Stimulated activated CD8-positive, alpha-beta memory T cell treated with anti-CD3 and anti-CD28 coated beads, Interleukin-4, amount 100 ng/mL, for 1 hour (primary cell): ENCODE results near the gene CFTR.

Experiments
- DNase-seq, 2 donors: peaks; one replicate each; pipeline ENCODE4 v3.0.0-alpha.2; 2020; ENCODE audit warnings: low read depth in 2 of 2, low spot score in 1 of 2

CFTR gene

DNA sequence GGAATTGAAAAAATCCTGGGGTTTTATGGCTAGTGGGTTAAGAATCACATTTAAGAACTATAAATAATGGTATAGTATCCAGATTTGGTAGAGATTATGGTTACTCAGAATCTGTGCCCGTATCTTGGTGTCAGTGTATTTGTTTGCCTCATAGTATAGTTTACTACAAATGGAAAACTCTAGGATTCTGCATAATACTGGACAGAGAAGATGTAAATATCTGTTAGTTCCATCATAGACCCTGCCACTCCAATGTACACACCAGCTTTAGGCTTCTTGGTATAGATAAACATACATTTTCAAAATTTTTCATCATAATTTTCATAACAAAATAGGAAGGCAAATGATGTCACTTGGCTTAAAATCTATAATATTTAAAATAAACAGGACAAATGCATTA lies 108.1 kb downstream of the CFTR start:
- DNase-seq = no peak

DNA sequence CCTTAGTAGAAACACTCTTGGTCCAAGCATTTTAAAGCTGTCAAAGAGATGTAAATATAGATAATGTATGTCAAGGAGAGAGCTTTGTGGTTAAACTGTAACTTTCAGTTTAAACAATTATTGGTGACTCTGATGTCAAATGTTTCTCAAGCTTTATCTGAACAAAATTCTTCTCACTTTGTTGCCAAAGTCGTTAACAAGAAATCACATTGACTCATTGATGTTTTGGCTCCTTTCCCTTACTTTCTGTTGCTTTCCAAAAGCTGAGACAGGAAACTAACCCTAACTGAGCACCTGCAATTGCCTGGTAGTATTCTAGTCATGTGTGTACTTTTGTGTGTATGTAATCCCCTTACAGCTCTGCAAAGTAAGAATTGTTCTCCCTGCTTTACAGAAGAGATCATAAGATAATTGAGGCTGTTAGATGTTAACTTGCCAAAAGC lies 108.5 kb downstream of the CFTR start:
- no peak for DNase-seq

DNA sequence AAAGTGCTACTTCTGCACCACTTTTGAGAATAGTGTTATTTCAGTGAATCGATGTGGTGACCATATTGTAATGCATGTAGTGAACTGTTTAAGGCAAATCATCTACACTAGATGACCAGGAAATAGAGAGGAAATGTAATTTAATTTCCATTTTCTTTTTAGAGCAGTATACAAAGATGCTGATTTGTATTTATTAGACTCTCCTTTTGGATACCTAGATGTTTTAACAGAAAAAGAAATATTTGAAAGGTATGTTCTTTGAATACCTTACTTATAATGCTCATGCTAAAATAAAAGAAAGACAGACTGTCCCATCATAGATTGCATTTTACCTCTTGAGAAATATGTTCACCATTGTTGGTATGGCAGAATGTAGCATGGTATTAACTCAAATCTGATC lies 110.4 kb downstream of the CFTR start:
- no peak for DNase-seq

DNA sequence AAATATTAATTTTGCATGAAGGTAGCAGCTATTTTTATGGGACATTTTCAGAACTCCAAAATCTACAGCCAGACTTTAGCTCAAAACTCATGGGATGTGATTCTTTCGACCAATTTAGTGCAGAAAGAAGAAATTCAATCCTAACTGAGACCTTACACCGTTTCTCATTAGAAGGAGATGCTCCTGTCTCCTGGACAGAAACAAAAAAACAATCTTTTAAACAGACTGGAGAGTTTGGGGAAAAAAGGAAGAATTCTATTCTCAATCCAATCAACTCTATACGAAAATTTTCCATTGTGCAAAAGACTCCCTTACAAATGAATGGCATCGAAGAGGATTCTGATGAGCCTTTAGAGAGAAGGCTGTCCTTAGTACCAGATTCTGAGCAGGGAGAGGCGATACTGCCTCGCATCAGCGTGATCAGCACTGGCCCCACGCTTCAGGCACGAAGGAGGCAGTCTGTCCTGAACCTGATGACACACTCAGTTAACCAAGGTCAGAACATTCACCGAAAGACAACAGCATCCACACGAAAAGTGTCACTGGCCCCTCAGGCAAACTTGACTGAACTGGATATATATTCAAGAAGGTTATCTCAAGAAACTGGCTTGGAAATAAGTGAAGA lies 112.3 kb downstream of the CFTR start:
- DNase-seq = no peak

DNA sequence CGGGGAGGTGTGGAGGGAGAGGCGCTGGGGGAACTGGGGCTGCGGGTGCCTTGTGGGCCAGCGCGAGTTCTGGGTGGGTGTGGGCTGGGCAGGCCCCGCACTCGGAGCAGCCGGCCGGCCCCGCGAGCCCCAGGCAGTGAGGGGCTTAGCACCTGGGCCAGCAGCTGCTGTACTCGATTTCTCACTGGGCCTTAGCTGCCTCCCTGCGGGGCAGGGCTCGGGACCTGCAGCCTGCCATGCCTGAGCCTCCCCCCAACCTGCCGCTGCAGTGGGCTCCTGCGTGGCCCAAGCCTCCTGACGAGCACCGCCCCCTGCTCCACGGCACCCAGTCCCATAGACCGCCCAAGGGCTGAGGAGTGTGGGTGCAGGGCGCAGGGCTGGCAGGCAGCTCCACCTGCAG lies 116.3 kb downstream of the CFTR start:
- DNase-seq = no peak

DNA sequence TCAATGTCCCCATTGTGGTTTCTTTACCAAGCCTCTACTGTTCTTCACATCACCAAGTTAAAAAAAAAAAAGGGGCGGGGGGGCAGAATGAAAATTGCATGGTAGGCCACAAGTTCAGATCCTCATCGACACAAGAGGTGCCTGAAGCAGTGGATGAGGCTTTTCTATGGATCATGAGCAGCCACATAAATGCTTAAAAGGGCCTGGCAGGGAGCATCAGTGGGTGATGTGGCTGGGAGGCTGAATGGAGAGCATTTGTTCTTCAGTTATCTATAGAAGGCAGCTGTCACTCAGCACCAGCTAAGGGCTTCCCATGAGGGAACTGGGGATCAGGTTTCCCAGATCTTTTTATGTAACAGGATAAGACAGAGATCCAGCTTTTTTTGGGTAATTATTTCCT lies 117.9 kb downstream of the CFTR start:
- no peak for DNase-seq

DNA sequence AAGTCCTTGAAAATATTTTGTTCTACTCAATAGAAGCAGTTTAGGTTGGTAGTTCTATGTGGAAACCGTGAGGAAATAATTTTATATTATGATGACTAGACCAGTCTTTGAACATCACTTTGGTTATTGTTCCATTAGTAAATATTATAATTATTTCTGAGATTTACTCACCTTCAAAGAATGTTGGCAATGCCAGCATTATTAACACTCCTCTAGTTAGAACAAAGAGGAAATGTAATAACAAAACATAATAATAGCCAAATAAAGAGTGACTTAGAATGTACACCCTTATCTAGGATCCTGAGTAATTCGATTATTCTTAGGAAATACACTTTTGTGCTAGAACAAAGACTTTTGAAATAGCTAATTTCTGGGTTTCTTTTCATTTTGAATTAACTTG lies 121.1 kb downstream of the CFTR start:
- no peak for DNase-seq

DNA sequence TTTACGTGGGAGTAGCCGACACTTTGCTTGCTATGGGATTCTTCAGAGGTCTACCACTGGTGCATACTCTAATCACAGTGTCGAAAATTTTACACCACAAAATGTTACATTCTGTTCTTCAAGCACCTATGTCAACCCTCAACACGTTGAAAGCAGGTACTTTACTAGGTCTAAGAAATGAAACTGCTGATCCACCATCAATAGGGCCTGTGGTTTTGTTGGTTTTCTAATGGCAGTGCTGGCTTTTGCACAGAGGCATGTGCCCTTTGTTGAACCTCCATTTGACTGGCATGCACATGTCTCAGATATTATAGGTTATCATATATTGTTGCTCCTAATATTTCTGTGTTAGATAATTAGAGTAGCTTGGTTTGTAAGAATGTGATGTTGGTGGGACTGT lies 123.8 kb downstream of the CFTR start:
- DNase-seq = no peak

DNA sequence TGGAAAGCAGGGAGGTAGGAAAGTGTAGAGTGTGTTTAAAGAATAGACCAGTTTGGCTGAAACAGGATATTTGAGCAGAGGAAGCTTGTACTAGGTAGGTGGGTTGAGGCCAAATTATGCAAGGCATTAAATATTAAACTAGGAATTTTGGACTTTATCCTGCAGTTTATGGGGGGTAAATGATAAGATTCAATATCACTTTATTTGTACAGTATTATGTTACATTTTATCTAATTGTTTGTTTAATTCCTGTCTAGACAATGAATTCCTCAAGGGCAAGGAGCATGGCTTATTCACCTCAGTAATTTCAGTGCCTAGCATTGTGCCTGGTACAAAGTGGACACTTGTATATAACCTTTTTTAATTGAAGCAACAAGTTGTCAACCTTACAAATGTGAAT lies 125.9 kb downstream of the CFTR start:
- DNase-seq = no peak

DNA sequence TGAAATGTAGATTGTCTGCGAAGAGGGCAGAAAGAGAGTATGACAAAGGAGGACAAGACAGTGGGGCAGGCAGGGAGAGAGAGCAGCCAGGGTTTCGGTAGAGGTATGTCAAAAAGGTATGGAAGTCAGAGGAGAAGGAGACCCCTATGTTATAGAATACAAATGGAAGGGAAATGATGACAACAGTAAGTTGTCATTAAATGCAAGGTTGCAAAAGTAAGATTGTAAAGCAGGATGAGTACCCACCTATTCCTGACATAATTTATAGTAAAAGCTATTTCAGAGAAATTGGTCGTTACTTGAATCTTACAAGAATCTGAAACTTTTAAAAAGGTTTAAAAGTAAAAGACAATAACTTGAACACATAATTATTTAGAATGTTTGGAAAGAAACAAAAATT lies 126.3 kb downstream of the CFTR start:
- no peak for DNase-seq

DNA sequence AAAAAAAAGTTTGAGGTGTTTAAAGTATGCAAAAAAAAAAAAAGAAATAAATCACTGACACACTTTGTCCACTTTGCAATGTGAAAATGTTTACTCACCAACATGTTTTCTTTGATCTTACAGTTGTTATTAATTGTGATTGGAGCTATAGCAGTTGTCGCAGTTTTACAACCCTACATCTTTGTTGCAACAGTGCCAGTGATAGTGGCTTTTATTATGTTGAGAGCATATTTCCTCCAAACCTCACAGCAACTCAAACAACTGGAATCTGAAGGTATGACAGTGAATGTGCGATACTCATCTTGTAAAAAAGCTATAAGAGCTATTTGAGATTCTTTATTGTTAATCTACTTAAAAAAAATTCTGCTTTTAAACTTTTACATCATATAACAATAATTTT lies 130.6 kb downstream of the CFTR start:
- DNase-seq = no peak

DNA sequence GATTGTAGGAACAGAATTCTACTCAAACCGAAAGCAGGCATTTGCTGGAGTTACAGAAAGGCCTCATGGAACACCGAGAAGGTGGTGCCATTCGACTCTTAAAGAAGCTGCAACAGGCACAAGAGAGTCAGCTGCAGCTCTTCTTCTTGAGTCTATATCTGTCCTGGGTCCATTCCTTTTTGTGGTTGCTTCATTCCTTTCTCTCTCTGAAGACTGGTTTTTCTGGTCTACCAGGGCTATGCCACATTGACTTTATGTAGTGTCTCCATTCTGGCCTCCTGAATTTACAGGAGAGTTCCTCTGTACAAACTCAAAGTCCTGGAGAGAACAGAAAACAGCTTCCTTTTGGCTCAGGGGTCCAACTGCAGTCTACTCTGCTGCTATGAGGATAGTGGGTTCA lies 132.8 kb downstream of the CFTR start:
- no peak for DNase-seq

DNA sequence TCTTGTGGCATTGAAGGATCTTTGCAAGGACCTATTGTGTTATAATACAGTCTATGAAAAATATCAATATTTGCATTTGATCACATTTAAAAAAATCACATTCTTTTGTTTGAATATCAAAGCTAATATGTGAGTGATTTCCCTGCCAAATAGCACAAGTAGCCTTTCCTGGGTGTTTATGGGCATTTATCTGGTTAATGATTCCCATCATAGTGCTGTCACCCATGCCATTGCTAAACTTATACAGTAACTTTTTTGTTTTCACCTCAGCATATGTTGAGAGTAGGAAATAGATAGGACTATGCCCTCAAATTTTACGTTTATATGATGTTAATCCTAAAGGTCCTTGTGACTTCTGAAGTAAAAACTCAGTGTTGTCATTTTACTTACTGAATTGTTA lies 136.9 kb downstream of the CFTR start:
- DNase-seq = no peak

DNA sequence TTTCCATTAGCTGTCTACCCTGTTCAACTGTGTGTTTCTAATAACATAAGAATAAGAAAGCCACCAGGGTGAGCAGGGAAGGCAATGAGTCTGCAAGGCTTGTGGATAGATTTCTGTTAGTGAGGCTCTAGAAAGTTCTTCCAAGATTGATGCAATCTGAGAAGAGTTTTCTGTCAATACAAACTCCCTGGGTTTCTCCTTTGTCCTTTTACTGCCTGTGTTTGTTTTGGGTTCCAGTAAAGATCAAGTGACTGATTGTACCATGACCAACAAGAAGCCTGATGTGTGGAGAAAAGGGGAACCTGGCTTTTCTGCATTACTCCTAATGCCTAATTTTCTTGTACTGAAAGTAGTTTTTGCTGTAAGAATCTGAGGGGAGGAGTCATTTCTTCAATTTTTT lies 139.9 kb downstream of the CFTR start:
- DNase-seq = no peak

DNA sequence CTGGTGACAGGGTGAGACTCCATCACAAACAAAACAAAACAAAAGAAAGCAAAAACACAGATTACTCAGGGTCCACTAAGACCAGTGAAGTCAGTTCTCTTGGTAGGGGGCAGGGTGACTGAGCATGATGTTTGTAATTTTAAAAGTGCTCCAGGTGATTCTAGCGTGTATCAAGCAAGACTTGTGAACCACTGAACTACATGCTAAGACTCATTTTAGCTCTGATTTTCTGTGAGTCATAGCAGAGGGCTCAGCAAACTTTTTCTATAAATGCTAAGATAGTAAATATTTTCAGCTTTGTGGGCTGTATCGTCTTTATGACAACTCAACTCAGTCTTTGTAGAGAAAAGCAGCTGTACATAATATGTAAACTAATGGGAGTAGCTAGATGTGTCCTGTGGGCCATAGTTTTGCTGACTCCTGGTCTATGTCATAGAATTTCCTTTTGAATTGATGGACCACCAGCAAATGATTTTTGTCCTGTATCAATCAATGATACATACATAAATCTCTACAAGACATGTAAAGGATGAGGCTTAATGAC lies 141.3 kb downstream of the CFTR start:
- DNase-seq = no peak

DNA sequence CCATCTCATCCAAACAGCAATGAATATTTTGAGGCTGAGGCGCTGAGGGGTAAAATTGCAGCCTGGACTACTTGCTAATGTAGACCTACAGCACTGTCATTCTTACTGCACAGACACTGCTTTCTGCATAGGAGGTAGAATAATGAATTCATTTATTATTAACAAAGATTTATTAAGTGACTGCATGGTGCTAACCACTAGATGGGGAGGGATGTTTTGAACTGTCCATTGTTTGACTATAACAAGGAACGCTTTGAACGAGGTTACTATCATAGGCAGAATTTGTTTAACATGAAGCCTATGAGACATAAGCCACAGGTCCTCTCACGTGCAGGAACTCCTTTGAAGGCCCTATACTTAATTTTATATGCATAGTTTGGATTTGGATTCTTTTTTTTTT lies 143.8 kb downstream of the CFTR start:
- DNase-seq = no peak

DNA sequence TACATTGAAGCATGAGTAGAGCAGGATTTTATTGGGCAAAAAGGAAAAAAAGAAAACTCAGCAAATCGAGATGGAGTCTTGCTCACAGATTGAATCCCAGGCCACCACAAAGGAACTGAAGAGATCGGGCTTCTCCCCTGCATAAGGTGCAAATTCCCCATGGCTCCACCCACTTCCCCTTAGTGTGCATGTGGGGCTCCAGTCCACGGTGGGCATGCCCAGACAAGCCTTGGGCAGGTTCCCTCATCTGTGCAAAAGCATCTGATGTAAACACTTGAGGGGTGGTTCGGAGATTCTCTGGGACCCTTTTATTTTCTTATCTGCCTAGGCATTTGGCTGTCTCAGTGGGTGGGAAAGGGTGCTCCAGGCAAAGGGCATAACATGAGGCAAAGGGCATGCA lies 150.7 kb downstream of the CFTR start:
- no peak for DNase-seq

DNA sequence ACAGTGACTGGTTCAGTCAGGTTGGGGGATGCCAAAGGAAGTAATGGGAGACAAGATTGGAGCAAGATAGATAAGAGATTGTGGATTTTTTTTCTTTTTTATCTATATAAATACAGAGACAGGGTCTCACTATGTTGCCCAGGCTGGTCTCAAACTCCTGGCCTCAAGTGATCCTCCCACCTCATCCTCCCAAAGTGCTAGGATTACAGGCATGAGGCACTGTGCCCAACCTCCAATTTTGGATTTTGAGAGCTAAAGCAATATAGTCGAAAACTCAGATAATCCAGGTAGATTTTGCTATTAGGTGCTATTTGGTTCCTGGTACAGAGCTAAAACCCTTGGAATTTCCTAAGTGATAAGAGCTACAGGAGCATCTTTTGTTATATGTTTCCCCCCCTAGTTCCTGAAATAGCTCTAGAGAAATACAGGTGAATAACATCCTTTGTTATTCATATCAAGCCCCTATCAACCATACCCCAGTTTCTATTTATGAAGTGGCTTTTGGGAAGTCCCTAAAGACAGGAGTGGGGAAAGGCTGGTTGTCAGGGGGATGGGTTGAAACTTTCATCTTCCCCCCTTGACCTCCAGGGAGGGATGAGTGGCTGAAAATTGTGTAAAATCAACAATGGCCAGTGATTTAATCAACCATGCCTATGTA lies 151.2 kb downstream of the CFTR start:
- no peak for DNase-seq

DNA sequence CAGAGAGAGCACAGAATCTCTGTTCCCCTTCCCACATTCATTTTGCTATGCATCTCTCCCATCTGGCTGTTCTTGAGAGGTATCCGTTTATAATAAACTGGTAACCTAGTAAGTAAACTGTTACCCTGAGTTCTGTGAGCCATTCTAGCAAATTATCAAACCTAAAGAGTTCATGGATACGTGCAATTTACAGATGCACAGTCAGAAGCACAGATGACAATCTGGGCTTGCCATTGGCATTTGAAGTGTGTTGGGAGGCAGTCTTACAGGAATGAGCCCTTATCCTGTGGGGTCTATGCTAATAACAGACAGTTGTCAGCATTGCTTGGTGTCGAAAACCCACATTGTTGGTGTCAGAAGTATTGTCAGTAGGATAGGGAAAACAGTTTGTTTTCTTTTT lies 151.8 kb downstream of the CFTR start:
- no peak for DNase-seq

DNA sequence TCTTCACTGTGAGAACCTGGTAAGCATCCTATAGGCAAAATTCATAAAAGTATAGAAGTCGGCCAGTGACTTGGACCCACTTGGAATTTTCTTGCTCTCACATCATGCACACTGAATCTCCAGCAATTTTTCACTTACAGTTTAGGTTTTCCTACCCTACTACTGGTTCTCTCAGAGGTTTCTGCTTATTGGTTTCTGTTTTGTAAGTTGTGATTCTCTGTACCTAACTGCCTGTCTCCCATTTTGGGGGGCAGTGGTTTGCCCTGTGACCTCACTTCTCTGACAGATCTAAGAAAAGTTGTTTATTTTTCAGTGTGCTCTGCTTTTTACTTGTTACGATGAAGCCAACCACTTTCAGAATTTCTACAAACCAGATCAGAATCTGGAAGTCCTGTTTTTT lies 158.1 kb downstream of the CFTR start:
- DNase-seq = no peak

DNA sequence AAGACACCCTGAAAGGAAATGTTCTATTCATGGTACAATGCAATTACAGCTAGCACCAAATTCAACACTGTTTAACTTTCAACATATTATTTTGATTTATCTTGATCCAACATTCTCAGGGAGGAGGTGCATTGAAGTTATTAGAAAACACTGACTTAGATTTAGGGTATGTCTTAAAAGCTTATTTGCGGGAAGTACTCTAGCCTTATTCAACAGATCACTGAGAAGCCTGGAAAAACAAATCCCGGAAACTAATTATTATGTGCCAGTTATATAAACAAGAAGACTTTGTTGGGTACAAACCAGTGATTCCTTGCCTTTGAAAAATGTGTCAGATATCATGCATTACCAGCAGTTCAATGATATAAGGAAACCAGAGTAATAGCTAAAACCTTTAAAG lies 160.1 kb downstream of the CFTR start:
- no peak for DNase-seq

DNA sequence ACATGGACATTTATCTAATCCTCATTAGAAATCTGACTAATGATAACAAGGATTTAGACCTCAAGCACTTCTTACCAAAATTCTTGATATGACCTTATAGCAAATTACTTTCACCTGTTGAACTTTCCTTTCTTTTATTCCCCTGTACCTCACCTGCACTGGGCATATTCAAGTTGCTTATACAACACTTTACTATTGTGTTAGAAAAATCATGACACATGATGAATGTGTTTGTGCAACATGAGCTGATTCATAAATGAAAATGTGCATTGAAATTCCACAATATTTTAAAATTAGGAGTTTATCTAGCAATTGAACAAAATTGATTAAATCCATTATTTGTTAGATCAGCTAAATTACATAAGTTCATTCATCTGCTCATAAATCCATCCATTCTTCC lies 160.6 kb downstream of the CFTR start:
- no peak for DNase-seq
